PC-3 (cell line): ENCODE data around the gene ANKRD11. TPM values are rescaled to one million over a fixed set of nuclear protein-coding genes. Genes with fewer than 3 reads are reported as not detected.

Experiments
- ATAC-seq: fragments of 200-7000 bp; cut with Tn5 transposase; 2 replicates; pipeline ENCODE4 v1.9.1; 2020; ENCODE audit warnings: mild to moderate bottlenecking, moderate library complexity
- BruUV-seq: library from RNA; stranded (reverse); fragments of 400-500 nt; replicated peaks from 2 replicates; lab custom pipeline; 2021; lab: Mats Ljungman, UMichigan
- CTCF ChIA-PET: fragments of 300-600 bp; sonication (Branson Sonifier 250); formaldehyde crosslinking; loops from one replicate; lab custom pipeline; 2022; ENCODE audit warnings: antibody characterized with exemption; lab: Charles Lee
- POLR2A ChIA-PET: fragments of 300-600 bp; sonication (Branson Sonifier 250); formaldehyde crosslinking; loops from one replicate; lab custom pipeline; 2022; ENCODE audit warnings: antibody characterized with exemption; ENCODE audit not compliant: unreplicated experiment; lab: Charles Lee
- DNase-seq: peaks from one replicate; pipeline ENCODE4 v3.0.0-alpha.2; 2015
- H2AFZ ChIP-seq: fragments of 300-600 bp; sonication (generic); 2 replicates; pipeline ENCODE4 v1.6.0; 2016; ENCODE audit warnings: antibody characterized with exemption, low read length
- H3F3A ChIP-seq: fragments of 300-600 bp; sonication (generic); one replicate; pipeline ENCODE4 v1.6.0; 2017; ENCODE audit warnings: antibody characterized with exemption, low read length, control low read depth, mild to moderate bottlenecking; ENCODE audit not compliant: unreplicated experiment
- H3K27ac ChIP-seq: fragments of 300-600 bp; sonication (generic); 2 replicates; pipeline ENCODE4 v1.5.1; 2016; ENCODE audit warnings: mild to moderate bottlenecking, low read length
- H3K27me3 ChIP-seq: fragments of 300-600 bp; sonication (generic); 2 replicates; pipeline ENCODE4 v1.6.1; 2016; ENCODE audit warnings: low read length, mixed read lengths
- H3K36me3 ChIP-seq: fragments of 300-600 bp; sonication (generic); 2 replicates; pipeline ENCODE4 v1.6.1; 2016; ENCODE audit warnings: low read depth, mixed run types, low read length, mixed read lengths
- H3K4me1 ChIP-seq: fragments of 300-600 bp; sonication (generic); 2 replicates; pipeline ENCODE4 v1.5.1; 2016; ENCODE audit warnings: low read length; ENCODE audit not compliant: insufficient read depth
- H3K4me2 ChIP-seq: fragments of 300-600 bp; sonication (generic); 2 replicates; pipeline ENCODE4 v1.6.0; 2016; ENCODE audit warnings: low read length
- H3K4me3 ChIP-seq: fragments of 300-600 bp; sonication (generic); 2 replicates; pipeline ENCODE4 v1.5.1; 2016; ENCODE audit warnings: mild to moderate bottlenecking, low read length, mixed read lengths
- H3K79me2 ChIP-seq: fragments of 300-600 bp; sonication (generic); 2 replicates; pipeline ENCODE4 v1.6.1; 2017; ENCODE audit warnings: low read length, mixed read lengths
- H3K9ac ChIP-seq: fragments of 300-600 bp; sonication (generic); 2 replicates; pipeline ENCODE4 v1.6.0; 2016; ENCODE audit warnings: mild to moderate bottlenecking, low read length
- H3K9me2 ChIP-seq: fragments of 300-600 bp; sonication (generic); replicated peaks from 2 replicates; pipeline ENCODE4 v1.6.1; 2016; ENCODE audit warnings: mixed run types, low read length, mixed read lengths
- H3K9me3 ChIP-seq: fragments of 300-600 bp; sonication (generic); 2 replicates; pipeline ENCODE4 v1.6.1; 2016; ENCODE audit warnings: low read length, mixed read lengths
- H4K20me1 ChIP-seq: fragments of 300-600 bp; sonication (generic); 2 replicates; pipeline ENCODE4 v1.6.1; 2016; ENCODE audit warnings: low read length, mixed read lengths
- CTCF ChIP-seq: fragments of 300-600 bp; sonication (generic); conservative IDR thresholded peaks from 2 replicates; pipeline ENCODE4 v1.5.1; 2017; ENCODE audit warnings: antibody characterized with exemption, low read depth, mild to moderate bottlenecking, low read length
- EZH2 ChIP-seq: fragments of 300-600 bp; sonication (generic); IDR thresholded peaks from one replicate; pipeline ENCODE4 v1.6.1; 2017; ENCODE audit warnings: antibody characterized with exemption, mild to moderate bottlenecking, low read length; ENCODE audit not compliant: unreplicated experiment
- EZH2phosphoT487 ChIP-seq: fragments of 300-600 bp; sonication (generic); IDR thresholded peaks from 2 replicates; pipeline ENCODE4 v1.6.1; 2018; ENCODE audit warnings: mild to moderate bottlenecking, antibody characterized with exemption, low read length, borderline replicate concordance
- intact Hi-C: fragments of 100-400 bp; cut with micrococcal nuclease; formaldehyde crosslinking; loops from 2 replicates; pipeline ENCODE4 v1.9.0; 2023
- total RNA-seq: library from RNA; depleted of rRNA; stranded (reverse); fragments of >200 nt; gene quantifications from 2 replicates; pipeline ENCODE4 v1.2.3, GENCODE V29; 2014

The ANKRD11 gene
- total RNA-seq, 1 experiment from 2014 or later: 65.0 TPM

- TF ChIP-seq EZH2phosphoT487: no peak
- no peak for TF ChIP-seq EZH2
- no peak for TF ChIP-seq CTCF
- ATAC-seq (peak; percentile 97), DNase-seq (peak; percentile 95)
- intact Hi-C loops: no loop called here
- peaks cover 18% of the 10 kb centered on the region for H3K4me1 ChIP-seq
- H3K36me3 ChIP-seq: no peaks in the 10 kb centered on the region
- H4K20me1 ChIP-seq: peaks cover 50% of the 10 kb centered on the region
- H3K4me2 ChIP-seq: peak overlapping the region; percentile 68
- ChIA-PET POLR2A (no interaction called here), CTCF (no interaction called here)
- H3K27ac ChIP-seq: peak overlapping the region; percentile 44
- peaks cover 90% of the 10 kb centered on the region for H3K79me2 ChIP-seq
- no peaks in the 10 kb centered on the region for H3K9me3 ChIP-seq
- H3F3A ChIP-seq: no peaks in the 10 kb centered on the region
- no peak overlapping the region for H3K9ac ChIP-seq
- no peaks in the 10 kb centered on the region for H3K9me2 ChIP-seq
- peak overlapping the region; percentile 35; the same call in 1 of the 2 replicates for H3K4me3 ChIP-seq
- no peak overlapping the region for H2AFZ ChIP-seq
- no TSS peak for BruUV-seq
- H3K27me3 ChIP-seq: no peaks in the 10 kb centered on the region
Measured at GRCh38 chr16:89395150-89396142, 94.9 kb downstream of the ANKRD11 start.

GRCh38 chr16:89393738-89394406, 96.5 kb downstream of the ANKRD11 start:
- Histone ChIP-seq H3K79me2 (peaks cover 93% of the 10 kb centered on the region), H4K20me1 (peaks cover 45% of the 10 kb centered on the region), H3K27me3 (no peaks in the 10 kb centered on the region), H3K36me3 (no peaks in the 10 kb centered on the region), H2AFZ (no peak overlapping the region), H3K9me3 (no peaks in the 10 kb centered on the region), H3K4me2 (no peak overlapping the region), H3F3A (no peaks in the 10 kb centered on the region), H3K4me1 (peaks cover 18% of the 10 kb centered on the region), H3K27ac (no peak overlapping the region), H3K9me2 (no peaks in the 10 kb centered on the region), H3K9ac (no peak overlapping the region), H3K4me3 (no peak overlapping the region)
- ChIA-PET CTCF (no interaction called here), POLR2A (no interaction called here)
- no TSS peak for BruUV-seq
- intact Hi-C loops: no loop called here
- no peak for TF ChIP-seq EZH2phosphoT487
- no peak for TF ChIP-seq EZH2
- no peak for TF ChIP-seq CTCF
- DNase-seq (no peak), ATAC-seq (no peak)
